GM23338 (cell line): ENCODE results near the gene SAMHD1. TPM values are rescaled to one million over a fixed set of nuclear protein-coding genes. Genes with fewer than 3 reads are reported as not detected.
"Not testable (repeated sequence)": the region's sequence is repeated elsewhere in the genome, so short reads cannot be mapped to it uniquely, and the experiment has no call there.

ENCODE experiments used
- ATAC-seq: fragments of 200-7000 bp; cut with Tn5 transposase; 3 replicates; pipeline ENCODE4 v1.9.1; 2020
- DNase-seq: peaks from one replicate; pipeline ENCODE4 v3.0.0-alpha.2; 2015; ENCODE audit warnings: low spot score
- H2AFZ ChIP-seq: fragments of 200-600 bp; sonication (generic); 2 replicates; pipeline ENCODE4 v1.8.0; 2016; ENCODE audit warnings: antibody characterized with exemption, mild to moderate bottlenecking, moderate library complexity
- H3F3A ChIP-seq: fragments of 200-600 bp; sonication (generic); replicated peaks from 2 replicates; pipeline ENCODE4 v1.8.0; 2017; ENCODE audit warnings: antibody characterized with exemption, mixed run types, low read depth
- H3K27ac ChIP-seq: fragments of 200-600 bp; sonication (generic); 2 replicates; pipeline ENCODE4 v1.6.1; 2016; ENCODE audit warnings: low read depth
- H3K27me3 ChIP-seq: fragments of 200-600 bp; sonication (generic); 2 replicates; pipeline ENCODE4 v1.8.0; 2016; ENCODE audit warnings: mild to moderate bottlenecking, mixed run types, moderate library complexity; ENCODE audit not compliant: insufficient read depth
- H3K36me3 ChIP-seq: fragments of 200-600 bp; sonication (generic); 2 replicates; pipeline ENCODE4 v1.8.0; 2016; ENCODE audit warnings: mild to moderate bottlenecking; ENCODE audit not compliant: insufficient read depth
- H3K4me1 ChIP-seq: fragments of 200-600 bp; sonication (generic); 2 replicates; pipeline ENCODE4 v1.8.0; 2016; ENCODE audit warnings: mild to moderate bottlenecking, moderate library complexity; ENCODE audit not compliant: insufficient read depth
- H3K4me2 ChIP-seq: fragments of 200-600 bp; sonication (generic); 2 replicates; pipeline ENCODE4 v1.7.1; 2017; ENCODE audit warnings: mixed run types
- H3K4me3 ChIP-seq: fragments of 200-600 bp; sonication (generic); 2 replicates; pipeline ENCODE4 v1.6.1; 2016; ENCODE audit warnings: mixed run types
- H3K79me2 ChIP-seq: fragments of 200-600 bp; sonication (generic); replicated peaks from 2 replicates; pipeline ENCODE4 v1.8.0; 2017; ENCODE audit warnings: mild to moderate bottlenecking; ENCODE audit not compliant: insufficient read depth
- H3K9me2 ChIP-seq: fragments of 200-600 bp; sonication (generic); 2 replicates; pipeline ENCODE4 v1.8.0; 2017; ENCODE audit not compliant: insufficient read depth
- H4K20me1 ChIP-seq: fragments of 200-600 bp; sonication (generic); replicated peaks from 2 replicates; pipeline ENCODE4 v1.8.0; 2017; ENCODE audit warnings: mild to moderate bottlenecking; ENCODE audit not compliant: insufficient read depth
- H3K27ac Mint-ChIP-seq: 2 replicates; pipeline ENCODE4 v1.8.0; 2020; ENCODE audit warnings: inconsistent platforms, mild to moderate bottlenecking, moderate library complexity, mixed read lengths
- H3K27me3 Mint-ChIP-seq: 3 replicates; pipeline ENCODE4 v1.8.0; 2022; ENCODE audit warnings: low read depth, mild to moderate bottlenecking, moderate library complexity, mixed read lengths, inconsistent platforms; ENCODE audit not compliant: insufficient read depth, poor library complexity
- H3K36me3 Mint-ChIP-seq: 3 replicates; pipeline ENCODE4 v1.8.0; 2021; ENCODE audit warnings: low read depth, mild to moderate bottlenecking, inconsistent platforms, moderate library complexity, mixed read lengths
- H3K4me1 Mint-ChIP-seq: 3 replicates; pipeline ENCODE4 v1.8.0; 2020; ENCODE audit warnings: mild to moderate bottlenecking, inconsistent platforms, mixed read lengths
- H3K4me3 Mint-ChIP-seq: 3 replicates; pipeline ENCODE4 v1.8.0; 2021; ENCODE audit warnings: moderate library complexity, mild to moderate bottlenecking, inconsistent platforms, mixed read lengths
- H3K9me3 Mint-ChIP-seq: 3 replicates; pipeline ENCODE4 v1.8.0; 2020; ENCODE audit warnings: moderate library complexity, mild to moderate bottlenecking, inconsistent platforms, mixed read lengths
- polyA plus RNA-seq: library from polyadenylated mRNA; unstranded; fragments of >200 nt; fragmentation: Nextera tagmentation; extraction: Ambion mirVana; gene quantifications from 2 replicates; pipeline ENCODE4 v1.2.1, GENCODE V29; 2016
- total RNA-seq: library from RNA; depleted of rRNA; stranded (reverse); fragments of >200 nt; shearing (Covaris generic); gene quantifications from 2 replicates; pipeline ENCODE4 v1.2.3, GENCODE V29; 2014; rRNA removed

The SAMHD1 gene
- total and polyA plus RNA-seq, 2 experiments from 2014 or later, result 21.9 to 45.4 TPM

DNA sequence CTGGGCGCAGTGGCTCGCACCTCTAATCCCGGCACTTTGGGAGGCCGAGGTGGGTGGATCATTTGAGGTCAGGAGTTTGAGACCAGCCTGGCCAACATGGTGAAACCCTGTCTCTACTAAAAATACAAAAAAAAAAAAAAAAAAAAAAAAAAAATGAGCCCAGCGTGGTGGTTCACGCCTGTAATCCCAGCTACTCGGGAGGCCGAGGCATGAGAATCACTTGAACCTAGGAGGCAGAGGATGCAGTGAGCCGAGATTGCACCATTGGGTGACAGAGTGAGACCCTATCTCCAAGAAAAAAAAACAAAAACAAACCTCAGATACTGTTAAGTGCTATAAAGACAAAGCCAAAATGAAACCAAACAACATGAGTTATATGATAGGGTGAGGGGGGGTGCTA, 110.5 kb downstream of the SAMHD1 start:
- peaks cover 13% of the 10 kb centered on the region; the same call in 1 of the 2 replicates for H3K4me1 ChIP-seq
- H3K9me3 Mint-ChIP-seq, H3K79me2 ChIP-seq, H3K4me3 ChIP-seq, H3K36me3 Mint-ChIP-seq, H3K36me3 ChIP-seq, H2AFZ ChIP-seq, H3K9me2 ChIP-seq, H3F3A ChIP-seq, H3K4me3 Mint-ChIP-seq, DNase-seq, H3K27ac ChIP-seq, ATAC-seq, H3K4me2 ChIP-seq, H4K20me1 ChIP-seq, H3K27me3 ChIP-seq: not testable (repeated sequence)
- H3K27ac Mint-ChIP-seq, result peak overlapping the region; percentile 36; the same call in 1 of the 2 replicates
- peaks cover 12% of the 10 kb centered on the region for H3K27me3 Mint-ChIP-seq
- H3K4me1 Mint-ChIP-seq, result peaks cover 24% of the 10 kb centered on the region

Other genes starting within 250 kb of the SAMHD1 start
- 23.9 and 24.0 TPM in 2 replicates for gene NDRG3, start 205.6 kb downstream of the SAMHD1 start, total RNA-seq
- 18.6 and 20.3 TPM in 2 replicates for gene NDRG3, start 205.6 kb downstream of the SAMHD1 start, polyA plus RNA-seq
- gene DSN1, start 177.9 kb downstream of the SAMHD1 start, total RNA-seq, result 25.0 and 26.4 TPM in 2 replicates
- gene DSN1, start 177.9 kb downstream of the SAMHD1 start, polyA plus RNA-seq, result 19.4 and 20.4 TPM in 2 replicates
- gene TLDC2, start 75.6 kb downstream of the SAMHD1 start, total RNA-seq, result 0.38 and 0.85 TPM in 2 replicates
- gene TLDC2, start 75.6 kb downstream of the SAMHD1 start, polyA plus RNA-seq, result 0.16 and 0.28 TPM in 2 replicates
- gene RBL1, start 144.3 kb upstream of the SAMHD1 start, total RNA-seq, result 8.5 and 12.6 TPM in 2 replicates
- gene RBL1, start 144.3 kb upstream of the SAMHD1 start, polyA plus RNA-seq, result 4.6 and 6.4 TPM in 2 replicates
- 267 and 302 TPM in 2 replicates for gene RPN2, start 227.6 kb upstream of the SAMHD1 start, total RNA-seq
- gene RPN2, start 227.6 kb upstream of the SAMHD1 start, polyA plus RNA-seq, result 244 TPM in 2 replicates
- 0.63 TPM in 1 of 2 replicates, not detected in the other for gene MROH8, start 227.8 kb upstream of the SAMHD1 start, total RNA-seq
- 0.50 and 0.68 TPM in 2 replicates for gene MROH8, start 227.8 kb upstream of the SAMHD1 start, polyA plus RNA-seq